ENCODE results near the gene FIGNL1.

FIGNL1 gene

GRCh38 chr7:50413561-50413960, 36.6 kb downstream of the FIGNL1 start:
- no peaks in the 10 kb centered on the region for H3K9me3 ChIP-seq (ENCODE audit: control insufficient read depth, low read length)
- WGBS, 2 experiments (ENCODE audit: insufficient coverage in 2 of 2): 89 to 100% methylated on average over 7 of the region's 7 CpGs
- no peaks in the 10 kb centered on the region for H3K36me3 ChIP-seq (ENCODE audit: control insufficient read depth, insufficient read depth, low read length)
- H3K27ac ChIP-seq (ENCODE audit: low read depth, low read length, severe bottlenecking): no peak overlapping the region
- peaks cover 3% of the 10 kb centered on the region for H3K4me1 ChIP-seq (ENCODE audit: control insufficient read depth, insufficient read depth, low read length, poor library complexity, severe bottlenecking)
- no peak overlapping the region for H3K4me3 ChIP-seq (ENCODE audit: extremely low read depth, insufficient read depth, low read length, poor library complexity, severe bottlenecking)

DNA sequence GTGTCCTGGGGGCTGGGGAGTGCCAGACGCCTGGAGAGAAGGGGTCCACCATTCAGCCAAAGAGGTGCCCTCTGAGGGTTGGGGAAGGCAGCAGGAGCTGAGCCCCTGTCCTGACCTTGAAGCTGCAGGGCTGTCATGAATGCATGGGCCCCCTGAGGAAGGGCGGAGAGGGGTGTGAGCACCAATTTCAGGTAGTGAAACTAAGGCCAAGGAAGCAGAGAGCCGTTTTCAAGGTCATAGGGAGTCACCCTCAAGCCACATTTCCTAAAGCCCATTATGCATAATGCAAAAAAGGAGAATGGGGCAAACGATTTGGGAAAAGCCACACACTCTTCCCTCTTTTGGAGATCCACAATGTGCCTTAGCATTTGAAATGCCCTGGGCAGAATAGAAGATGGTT, 37.2 kb downstream of the FIGNL1 start:
- Histone ChIP-seq H3K4me3 (ENCODE audit: extremely low read depth, insufficient read depth, low read length, poor library complexity, severe bottlenecking) (no peak overlapping the region), H3K27ac (ENCODE audit: low read depth, low read length, severe bottlenecking) (no peak overlapping the region), H3K9me3 (ENCODE audit: control insufficient read depth, low read length) (no peaks in the 10 kb centered on the region), H3K36me3 (ENCODE audit: control insufficient read depth, insufficient read depth, low read length) (no peaks in the 10 kb centered on the region), H3K4me1 (ENCODE audit: control insufficient read depth, insufficient read depth, low read length, poor library complexity, severe bottlenecking) (no peaks in the 10 kb centered on the region)
- WGBS, 2 experiments (ENCODE audit: insufficient coverage in 2 of 2): 67 to 71% methylated on average over 2 to 3 of the region's 4 CpGs

DNA sequence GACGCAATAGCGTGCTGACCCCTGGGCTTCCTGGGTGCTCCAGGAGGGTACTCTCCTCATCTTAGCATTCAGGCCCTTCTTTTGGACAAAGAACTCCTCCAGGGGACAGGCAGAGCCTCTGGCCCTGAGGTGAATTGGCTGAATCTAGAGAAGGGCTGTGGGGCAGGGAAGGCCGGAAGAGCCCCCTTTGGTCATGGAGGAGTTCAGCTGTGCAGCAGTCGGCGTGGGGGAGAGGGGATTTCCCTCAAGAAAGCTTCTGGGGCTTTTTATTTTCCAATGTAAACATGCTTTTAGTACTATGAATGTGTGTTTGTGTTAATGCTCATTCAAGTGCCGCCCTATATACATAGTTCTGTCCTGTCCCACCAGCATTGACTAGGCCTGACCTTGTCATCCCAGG, 38.8 kb downstream of the FIGNL1 start:
- H3K9me3 ChIP-seq (ENCODE audit: control insufficient read depth, low read length): no peaks in the 10 kb centered on the region
- no peaks in the 10 kb centered on the region for H3K36me3 ChIP-seq (ENCODE audit: control insufficient read depth, insufficient read depth, low read length)
- H3K4me1 ChIP-seq (ENCODE audit: control insufficient read depth, insufficient read depth, low read length, poor library complexity, severe bottlenecking): no peaks in the 10 kb centered on the region
- H3K27ac ChIP-seq (ENCODE audit: low read depth, low read length, severe bottlenecking): no peak overlapping the region
- 100% methylated on average over 3 to 4 of the region's 6 CpGs for WGBS, 2 experiments (ENCODE audit: insufficient coverage in 2 of 2)
- no peak overlapping the region for H3K4me3 ChIP-seq (ENCODE audit: extremely low read depth, insufficient read depth, low read length, poor library complexity, severe bottlenecking)

DNA sequence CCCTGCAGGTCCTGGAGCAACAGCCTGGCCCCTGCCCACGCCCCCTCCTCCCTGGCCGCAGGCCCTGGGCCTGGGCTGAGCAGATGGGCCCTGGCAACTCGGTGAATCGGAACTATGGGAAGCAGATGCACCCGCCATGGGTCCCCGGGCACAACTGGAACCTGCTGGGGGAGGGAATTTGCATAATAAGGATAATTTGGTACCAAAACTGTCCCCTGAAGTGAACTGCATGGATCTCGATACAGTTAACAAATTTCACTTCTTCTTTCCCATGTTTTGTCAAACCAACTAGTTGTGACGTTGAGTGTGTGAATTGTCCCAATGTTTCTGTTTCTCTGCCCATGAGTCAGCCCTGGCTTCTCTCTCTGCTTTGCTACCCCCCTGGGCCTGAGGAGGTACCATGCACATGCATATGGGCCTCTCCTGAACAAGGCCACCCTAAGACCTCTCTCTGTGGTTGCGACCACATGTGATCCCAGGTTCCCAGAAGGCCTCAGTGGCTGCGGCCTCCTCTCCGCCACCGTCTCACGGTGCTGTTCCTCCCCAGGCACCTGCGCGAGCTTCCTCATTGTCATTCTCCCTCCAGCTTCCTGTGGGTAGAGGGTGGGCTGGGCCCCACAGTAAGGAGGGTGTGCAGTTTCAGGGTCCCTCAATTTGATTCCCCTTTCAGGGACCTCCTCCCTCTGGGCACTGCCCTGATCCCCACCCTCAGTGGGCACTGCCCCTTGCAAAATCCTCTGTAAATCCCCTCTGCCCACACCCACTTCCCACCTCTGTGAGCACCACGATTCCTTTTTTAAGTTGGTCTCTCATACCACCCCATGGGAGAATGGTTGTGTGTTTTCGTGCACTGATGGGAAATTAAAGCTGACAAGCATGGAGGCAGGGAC, 40.0 kb downstream of the FIGNL1 start:
- Histone ChIP-seq H3K36me3 (ENCODE audit: control insufficient read depth, insufficient read depth, low read length) (no peaks in the 10 kb centered on the region), H3K9me3 (ENCODE audit: control insufficient read depth, low read length) (no peaks in the 10 kb centered on the region), H3K4me1 (ENCODE audit: control insufficient read depth, insufficient read depth, low read length, poor library complexity, severe bottlenecking) (no peaks in the 10 kb centered on the region), H3K4me3 (ENCODE audit: extremely low read depth, insufficient read depth, low read length, poor library complexity, severe bottlenecking) (no peak overlapping the region), H3K27ac (ENCODE audit: low read depth, low read length, severe bottlenecking) (no peak overlapping the region)
- WGBS, 2 experiments (ENCODE audit: insufficient coverage in 2 of 2): 85 to 95% methylated on average over 6 to 7 of the region's 17 CpGs

GRCh38 chr7:50406935-50407334, 43.2 kb downstream of the FIGNL1 start:
- no peak overlapping the region for H3K27ac ChIP-seq (ENCODE audit: low read depth, low read length, severe bottlenecking)
- no peak overlapping the region for H3K4me3 ChIP-seq (ENCODE audit: extremely low read depth, insufficient read depth, low read length, poor library complexity, severe bottlenecking)
- no peaks in the 10 kb centered on the region for H3K4me1 ChIP-seq (ENCODE audit: control insufficient read depth, insufficient read depth, low read length, poor library complexity, severe bottlenecking)
- WGBS, 2 experiments (ENCODE audit: insufficient coverage in 2 of 2): 71 to 100% methylated on average over 1 to 2 of the region's 5 CpGs
- H3K36me3 ChIP-seq (ENCODE audit: control insufficient read depth, insufficient read depth, low read length): no peaks in the 10 kb centered on the region
- no peaks in the 10 kb centered on the region for H3K9me3 ChIP-seq (ENCODE audit: control insufficient read depth, low read length)

DNA sequence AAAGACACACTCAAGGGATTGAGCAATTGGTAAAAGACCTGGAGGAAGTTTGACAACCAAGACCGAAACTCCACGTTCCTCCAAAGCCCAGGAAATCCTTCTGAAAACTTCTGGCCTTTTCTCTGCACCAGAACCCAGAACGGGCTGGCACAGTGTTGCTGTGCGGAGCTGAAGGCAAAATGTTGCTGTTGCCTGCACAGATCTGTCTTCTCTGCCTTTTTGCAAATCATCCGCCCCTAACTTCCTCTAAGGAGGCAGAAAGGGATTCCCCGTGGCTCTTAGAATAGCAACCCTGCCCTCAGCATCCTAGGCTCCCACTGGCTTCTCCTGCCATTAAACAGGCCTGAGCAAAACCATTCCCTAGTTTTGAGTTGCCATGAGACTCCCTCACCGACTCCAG, 44.9 kb downstream of the FIGNL1 start:
- Histone ChIP-seq H3K4me3 (ENCODE audit: extremely low read depth, insufficient read depth, low read length, poor library complexity, severe bottlenecking) (no peak overlapping the region), H3K36me3 (ENCODE audit: control insufficient read depth, insufficient read depth, low read length) (no peaks in the 10 kb centered on the region), H3K4me1 (ENCODE audit: control insufficient read depth, insufficient read depth, low read length, poor library complexity, severe bottlenecking) (no peaks in the 10 kb centered on the region), H3K27ac (ENCODE audit: low read depth, low read length, severe bottlenecking) (no peak overlapping the region), H3K9me3 (ENCODE audit: control insufficient read depth, low read length) (no peaks in the 10 kb centered on the region)
- 93% methylated on average over 6 to 7 of the region's 7 CpGs for WGBS, 2 experiments (ENCODE audit: insufficient coverage in 2 of 2)

GRCh38 chr7:50404392-50404791, 45.8 kb downstream of the FIGNL1 start:
- no peak overlapping the region for H3K27ac ChIP-seq (ENCODE audit: low read depth, low read length, severe bottlenecking)
- WGBS, 2 experiments (ENCODE audit: insufficient coverage in 2 of 2): 85 to 88% methylated on average over 5 to 6 of the region's 7 CpGs

GRCh38 chr7:50400114-50400513, 50.0 kb downstream of the FIGNL1 start:
- WGBS, 2 experiments (ENCODE audit: insufficient coverage in 2 of 2): 94 to 97% methylated on average over 39 to 41 of the region's 41 CpGs
- Histone ChIP-seq H3K9me3 (ENCODE audit: control insufficient read depth, low read length) (no peaks in the 10 kb centered on the region), H3K4me3 (ENCODE audit: extremely low read depth, insufficient read depth, low read length, poor library complexity, severe bottlenecking) (no peak overlapping the region), H3K4me1 (ENCODE audit: control insufficient read depth, insufficient read depth, low read length, poor library complexity, severe bottlenecking) (no peaks in the 10 kb centered on the region), H3K27ac (ENCODE audit: low read depth, low read length, severe bottlenecking) (no peak overlapping the region), H3K36me3 (ENCODE audit: control insufficient read depth, insufficient read depth, low read length) (no peaks in the 10 kb centered on the region)

More at GRCh38 chr7:50404392-50404791, 45.8 kb downstream of the FIGNL1 start:
- Histone ChIP-seq H3K4me3 (ENCODE audit: extremely low read depth, insufficient read depth, low read length, poor library complexity, severe bottlenecking) (no peak overlapping the region), H3K9me3 (ENCODE audit: control insufficient read depth, low read length) (no peaks in the 10 kb centered on the region), H3K36me3 (ENCODE audit: control insufficient read depth, insufficient read depth, low read length) (no peaks in the 10 kb centered on the region), H3K4me1 (ENCODE audit: control insufficient read depth, insufficient read depth, low read length, poor library complexity, severe bottlenecking) (no peaks in the 10 kb centered on the region)

DNA sequence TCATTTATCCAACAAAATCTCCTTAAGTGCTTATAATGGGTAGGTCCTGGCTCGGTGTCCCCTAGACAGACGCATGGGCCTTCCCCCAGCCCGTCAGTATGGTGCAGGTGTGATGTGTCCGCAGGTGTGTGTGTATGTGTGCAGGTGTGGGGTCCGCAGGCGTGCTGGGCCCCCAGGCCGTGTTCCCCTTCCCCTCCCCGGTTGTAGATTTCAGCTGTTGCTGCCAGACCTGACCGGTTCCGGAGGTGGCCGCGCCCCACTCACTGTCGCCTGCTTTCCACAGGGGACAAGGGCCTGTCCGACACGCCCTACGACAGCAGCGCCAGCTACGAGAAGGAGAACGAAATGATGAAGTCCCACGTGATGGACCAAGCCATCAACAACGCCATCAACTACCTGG, 50.5 kb downstream of the FIGNL1 start:
- no peak overlapping the region for H3K27ac ChIP-seq (ENCODE audit: low read depth, low read length, severe bottlenecking)
- no peaks in the 10 kb centered on the region for H3K36me3 ChIP-seq (ENCODE audit: control insufficient read depth, insufficient read depth, low read length)
- no peaks in the 10 kb centered on the region for H3K9me3 ChIP-seq (ENCODE audit: control insufficient read depth, low read length)
- WGBS, 2 experiments (ENCODE audit: insufficient coverage in 2 of 2): 95% methylated on average over 17 to 18 of the region's 21 CpGs
- H3K4me3 ChIP-seq (ENCODE audit: extremely low read depth, insufficient read depth, low read length, poor library complexity, severe bottlenecking): no peak overlapping the region
- no peaks in the 10 kb centered on the region for H3K4me1 ChIP-seq (ENCODE audit: control insufficient read depth, insufficient read depth, low read length, poor library complexity, severe bottlenecking)

DNA sequence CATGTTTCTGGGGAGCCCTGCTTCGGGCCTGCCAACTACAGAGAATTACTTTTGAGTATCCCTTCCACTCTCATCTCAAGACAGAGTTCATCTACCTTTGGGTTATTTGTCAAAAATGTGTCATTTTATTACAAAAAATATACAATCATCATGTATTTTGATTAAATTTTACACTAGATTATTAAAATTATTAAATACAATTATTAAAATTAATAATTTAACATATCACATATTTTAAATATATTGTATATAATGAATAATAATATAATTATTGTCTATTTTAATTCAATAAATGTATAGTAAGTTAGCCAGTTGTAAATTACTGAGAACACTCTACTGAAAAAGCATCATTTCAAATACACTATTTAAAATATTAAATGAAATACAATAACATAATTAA, 50.9 kb downstream of the FIGNL1 start:
- no peaks in the 10 kb centered on the region for H3K4me1 ChIP-seq (ENCODE audit: control insufficient read depth, insufficient read depth, low read length, poor library complexity, severe bottlenecking)
- WGBS, 2 experiments (ENCODE audit: insufficient coverage in 2 of 2): 86 to 100% methylated on average over 1 of the region's 1 CpG

GRCh38 chr7:50397971-50398324, 52.2 kb downstream of the FIGNL1 start:
- Histone ChIP-seq H3K36me3 (ENCODE audit: control insufficient read depth, insufficient read depth, low read length) (no peaks in the 10 kb centered on the region), H3K9me3 (ENCODE audit: control insufficient read depth, low read length) (no peaks in the 10 kb centered on the region), H3K4me3 (ENCODE audit: extremely low read depth, insufficient read depth, low read length, poor library complexity, severe bottlenecking) (no peak overlapping the region), H3K27ac (ENCODE audit: low read depth, low read length, severe bottlenecking) (no peak overlapping the region), H3K4me1 (ENCODE audit: control insufficient read depth, insufficient read depth, low read length, poor library complexity, severe bottlenecking) (no peaks in the 10 kb centered on the region)
- WGBS, 2 experiments (ENCODE audit: insufficient coverage in 2 of 2): 90% methylated on average over 1 of the region's 1 CpG; no CpG with 5 or more reads in 1 of the 2 experiments

More for the DNA sequence above, 50.9 kb downstream of the FIGNL1 start:
- no peaks in the 10 kb centered on the region for H3K9me3 ChIP-seq (ENCODE audit: control insufficient read depth, low read length)
- no peak overlapping the region for H3K27ac ChIP-seq (ENCODE audit: low read depth, low read length, severe bottlenecking)
- H3K4me3 ChIP-seq (ENCODE audit: extremely low read depth, insufficient read depth, low read length, poor library complexity, severe bottlenecking): no peak overlapping the region
- no peaks in the 10 kb centered on the region for H3K36me3 ChIP-seq (ENCODE audit: control insufficient read depth, insufficient read depth, low read length)
